ENCODE results near the gene MAGI2.

- TF ChIP-seq CTCF (IDR thresholded peaks at IDR 0.05; ENCODE audit: low read depth, low read length, missing input control) (no peak), MAX (IDR thresholded peaks at IDR 0.05) (no peak), FOXA1 (IDR thresholded peaks at IDR 0.05) (no peak), TAF1 (conservative IDR thresholded peaks at IDR 0.05) (no peak), YY1 (IDR thresholded peaks at IDR 0.05) (no peak), GABPA (IDR thresholded peaks at IDR 0.05 in 1 of 2, conservative IDR thresholded peaks at IDR 0.05 in 1 of 2) (no peak)
These were observed 207.7 kb downstream of the MAGI2 start for GRCh38 chr7:79245623-79246249.

Data from liver (tissue), 3 donors.